Thyroid gland (tissue), 4 donors: ENCODE results near the gene SLC22A1.

Experiments
- POLR2A ChIP-seq, 2 donors: fragments of 450-650 bp; IDR thresholded peaks; one replicate each; pipeline ENCODE4 v1.6.1; 2017; ENCODE audit warnings: antibody characterized with exemption in 2 of 2, mild to moderate bottlenecking in 2 of 2, moderate library complexity in 1 of 2
- TF ChIP-seq, protein P1 (sequence below), 6 experiments: fragments of 200-600 bp in 3 of 6; fragments of 450-650 bp in 3 of 6; sonication (generic) in 3 of 6; IDR thresholded peaks; one replicate each; pipeline ENCODE4 v1.5.1; 2016 to 2019; ENCODE audit warnings: antibody characterized with exemption in 6 of 6, mild to moderate bottlenecking in 2 of 6, inconsistent platforms in 1 of 6, moderate library complexity in 1 of 6

DNA sequence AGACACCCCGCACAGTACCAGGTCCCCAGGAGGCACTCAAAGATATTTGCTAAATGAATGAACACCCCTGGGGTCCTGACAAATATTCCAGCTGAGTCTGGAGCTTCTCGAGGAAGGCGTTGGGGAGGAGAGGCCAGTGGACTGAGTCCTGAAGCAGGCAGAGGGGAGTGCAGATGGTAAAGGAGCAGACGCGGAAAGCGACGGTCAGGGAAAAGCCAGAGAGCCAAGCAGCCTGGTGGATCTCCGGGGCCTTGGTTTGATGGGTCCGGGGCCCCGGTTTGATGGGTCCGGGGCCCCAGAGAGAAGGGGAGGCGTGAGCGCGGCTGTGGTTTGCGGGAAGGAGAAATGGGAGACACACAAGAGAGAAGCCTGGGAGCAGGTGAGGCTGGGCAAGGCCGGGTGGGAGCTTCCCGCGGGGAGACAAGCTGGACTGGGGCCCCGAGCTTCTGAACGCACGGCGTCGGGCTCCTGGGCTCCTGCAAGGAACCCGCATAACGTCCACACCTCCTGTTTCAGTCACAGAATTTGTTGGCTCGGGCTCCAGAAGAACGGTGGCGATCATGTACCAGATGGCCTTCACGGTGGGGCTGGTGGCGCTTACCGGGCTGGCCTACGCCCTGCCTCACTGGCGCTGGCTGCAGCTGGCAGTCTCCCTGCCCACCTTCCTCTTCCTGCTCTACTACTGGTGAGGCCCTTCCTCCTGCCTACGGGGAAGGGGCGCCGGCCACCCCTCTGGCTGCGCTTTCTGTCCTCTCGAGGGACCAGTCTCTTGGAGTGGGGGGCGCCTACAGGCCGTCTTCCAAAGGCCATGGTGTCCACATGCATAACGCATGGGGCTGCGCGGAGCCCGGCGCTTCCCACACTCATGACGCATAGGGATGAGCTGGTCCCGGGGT is 12.1 kb downstream of the SLC22A1 start:
- TF ChIP-seq, protein P1, sequence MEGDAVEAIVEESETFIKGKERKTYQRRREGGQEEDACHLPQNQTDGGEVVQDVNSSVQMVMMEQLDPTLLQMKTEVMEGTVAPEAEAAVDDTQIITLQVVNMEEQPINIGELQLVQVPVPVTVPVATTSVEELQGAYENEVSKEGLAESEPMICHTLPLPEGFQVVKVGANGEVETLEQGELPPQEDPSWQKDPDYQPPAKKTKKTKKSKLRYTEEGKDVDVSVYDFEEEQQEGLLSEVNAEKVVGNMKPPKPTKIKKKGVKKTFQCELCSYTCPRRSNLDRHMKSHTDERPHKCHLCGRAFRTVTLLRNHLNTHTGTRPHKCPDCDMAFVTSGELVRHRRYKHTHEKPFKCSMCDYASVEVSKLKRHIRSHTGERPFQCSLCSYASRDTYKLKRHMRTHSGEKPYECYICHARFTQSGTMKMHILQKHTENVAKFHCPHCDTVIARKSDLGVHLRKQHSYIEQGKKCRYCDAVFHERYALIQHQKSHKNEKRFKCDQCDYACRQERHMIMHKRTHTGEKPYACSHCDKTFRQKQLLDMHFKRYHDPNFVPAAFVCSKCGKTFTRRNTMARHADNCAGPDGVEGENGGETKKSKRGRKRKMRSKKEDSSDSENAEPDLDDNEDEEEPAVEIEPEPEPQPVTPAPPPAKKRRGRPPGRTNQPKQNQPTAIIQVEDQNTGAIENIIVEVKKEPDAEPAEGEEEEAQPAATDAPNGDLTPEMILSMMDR (IDR thresholded peaks at IDR 0.05) = no peak
- no peak for TF ChIP-seq POLR2A (IDR thresholded peaks at IDR 0.05)
